Endodermal cell (in vitro differentiated cells): ENCODE results near the gene SLC35D3. TPM values are rescaled to one million over a fixed set of nuclear protein-coding genes. Genes with fewer than 3 reads are reported as not detected.

Experiments used
- DNase-seq: peaks from one replicate; pipeline ENCODE4 v3.0.0-alpha.2; 2017
- H3K27ac ChIP-seq: 2 replicates; pipeline ENCODE4 v1.5.1; 2013; ENCODE audit warnings: mild to moderate bottlenecking, low read depth, low read length, moderate library complexity
- H3K27me3 ChIP-seq: 2 replicates; pipeline ENCODE4 v1.6.1; 2013; ENCODE audit warnings: mild to moderate bottlenecking, low read length, moderate library complexity; ENCODE audit not compliant: insufficient read depth, control insufficient read depth, poor library complexity, severe bottlenecking
- H3K36me3 ChIP-seq: 2 replicates; pipeline ENCODE4 v1.7.0; 2013; ENCODE audit warnings: mild to moderate bottlenecking, low read length, moderate library complexity; ENCODE audit not compliant: control insufficient read depth, insufficient read depth
- H3K4me1 ChIP-seq: one replicate; pipeline ENCODE4 v1.7.0; 2013; ENCODE audit warnings: low read length; ENCODE audit not compliant: control insufficient read depth, insufficient read depth
- H3K4me3 ChIP-seq: 2 replicates; pipeline ENCODE4 v1.5.1; 2013; ENCODE audit warnings: mild to moderate bottlenecking, low read length, moderate library complexity
- H3K9ac ChIP-seq: 2 replicates; pipeline ENCODE4 v1.6.1; 2013; ENCODE audit warnings: mild to moderate bottlenecking, low read length, moderate library complexity; ENCODE audit not compliant: poor library complexity, severe bottlenecking; ENCODE audit errors: extremely low read depth
- H3K9me3 ChIP-seq: 2 replicates; pipeline ENCODE4 v1.6.1; 2013; ENCODE audit warnings: mild to moderate bottlenecking, low read length, moderate library complexity; ENCODE audit not compliant: control insufficient read depth
- H3K27ac Mint-ChIP-seq: 2 replicates; pipeline ENCODE4 v1.8.0; 2020; ENCODE audit warnings: mixed read lengths
- H3K27me3 Mint-ChIP-seq: 2 replicates; pipeline ENCODE4 v1.8.0; 2021; ENCODE audit warnings: mild to moderate bottlenecking, mixed read lengths; ENCODE audit not compliant: insufficient read depth
- H3K36me3 Mint-ChIP-seq: 2 replicates; pipeline ENCODE4 v1.8.0; 2020; ENCODE audit warnings: low read depth, mixed read lengths
- H3K4me1 Mint-ChIP-seq: 2 replicates; pipeline ENCODE4 v1.8.0; 2020; ENCODE audit warnings: mixed read lengths
- H3K4me3 Mint-ChIP-seq: 2 replicates; pipeline ENCODE4 v1.8.0; 2020; ENCODE audit warnings: mild to moderate bottlenecking, moderate library complexity, mixed read lengths
- H3K9me3 Mint-ChIP-seq: 2 replicates; pipeline ENCODE4 v1.8.0; 2020; ENCODE audit warnings: mild to moderate bottlenecking, mixed read lengths
- WGBS, 2 experiments: methylation state at CpG; one replicate each; pipeline versions ENCODE4 v1.1.5 to v1.1.7; 2013; ENCODE audit warnings: missing lambda C conversion rate in 2 of 2, mixed read lengths in 1 of 2; ENCODE audit not compliant: insufficient coverage in 1 of 2, insufficient read length in 1 of 2; 5-methylcytosine and 5-hydroxymethylcytosine counted together
- total RNA-seq, 2 donors: library from RNA; stranded (reverse); fragmentation: NEBNext Ultra II Directional in 1 of 2; extraction: Animal tissue kit (Norgen Biotek cat#: 25700) in 1 of 2; gene quantifications; 2 replicates in 1 of 2; 3 replicates in 1 of 2; pipeline ENCODE4 v1.2.1, GENCODE V29; 2021
- TF ChIP-seq, protein P1 (sequence below): fragments of 200-600 bp; sonication (generic); conservative IDR thresholded peaks from 2 replicates; pipeline ENCODE4 v1.5.0; 2021; ENCODE audit warnings: antibody characterized with exemption, mild to moderate bottlenecking

The SLC35D3 gene
- total RNA-seq, 2 donors from 2014 or later: 0.44 TPM; not detected in 1

DNA sequence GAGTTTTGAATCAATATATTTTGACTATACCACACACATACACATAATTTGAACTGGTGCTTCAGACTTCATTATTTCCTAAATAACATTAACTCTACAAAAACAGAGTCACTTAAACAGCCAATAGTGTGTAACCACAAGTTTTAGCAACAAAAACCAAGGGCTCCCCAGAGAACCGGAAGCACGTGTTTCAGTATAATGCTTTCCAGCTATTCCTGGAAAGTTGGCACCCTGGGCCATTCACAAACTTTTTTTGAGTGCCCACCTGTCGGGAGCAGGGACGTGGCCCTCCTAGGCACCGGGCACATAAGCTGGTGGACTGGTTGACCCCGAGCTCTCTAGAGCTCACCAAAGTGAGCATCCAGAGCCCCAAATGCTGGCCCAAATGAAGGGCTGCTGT lies 1.9 kb upstream of the SLC35D3 start:
- Histone ChIP-seq H3K27ac (no peak overlapping the region), H3K4me3 (no peak overlapping the region), H3K27me3 (peaks cover 70% of the 10 kb centered on the region), H3K9ac (no peak overlapping the region), H3K36me3 (no peaks in the 10 kb centered on the region), H3K4me1 (no peaks in the 10 kb centered on the region), H3K9me3 (no peaks in the 10 kb centered on the region)
- Mint-ChIP-seq H3K4me1 (peaks cover 4% of the 10 kb centered on the region), H3K27me3 (peaks cover 63% of the 10 kb centered on the region), H3K4me3 (peak overlapping the region; percentile 57), H3K27ac (no peak overlapping the region), H3K9me3 (no peaks in the 10 kb centered on the region), H3K36me3 (no peaks in the 10 kb centered on the region)
- no peak for DNase-seq
- WGBS, 2 experiments: 61 to 77% methylated on average over 3 to 6 of the region's 6 CpGs
- TF ChIP-seq, protein P1, sequence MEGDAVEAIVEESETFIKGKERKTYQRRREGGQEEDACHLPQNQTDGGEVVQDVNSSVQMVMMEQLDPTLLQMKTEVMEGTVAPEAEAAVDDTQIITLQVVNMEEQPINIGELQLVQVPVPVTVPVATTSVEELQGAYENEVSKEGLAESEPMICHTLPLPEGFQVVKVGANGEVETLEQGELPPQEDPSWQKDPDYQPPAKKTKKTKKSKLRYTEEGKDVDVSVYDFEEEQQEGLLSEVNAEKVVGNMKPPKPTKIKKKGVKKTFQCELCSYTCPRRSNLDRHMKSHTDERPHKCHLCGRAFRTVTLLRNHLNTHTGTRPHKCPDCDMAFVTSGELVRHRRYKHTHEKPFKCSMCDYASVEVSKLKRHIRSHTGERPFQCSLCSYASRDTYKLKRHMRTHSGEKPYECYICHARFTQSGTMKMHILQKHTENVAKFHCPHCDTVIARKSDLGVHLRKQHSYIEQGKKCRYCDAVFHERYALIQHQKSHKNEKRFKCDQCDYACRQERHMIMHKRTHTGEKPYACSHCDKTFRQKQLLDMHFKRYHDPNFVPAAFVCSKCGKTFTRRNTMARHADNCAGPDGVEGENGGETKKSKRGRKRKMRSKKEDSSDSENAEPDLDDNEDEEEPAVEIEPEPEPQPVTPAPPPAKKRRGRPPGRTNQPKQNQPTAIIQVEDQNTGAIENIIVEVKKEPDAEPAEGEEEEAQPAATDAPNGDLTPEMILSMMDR: no peak

DNA sequence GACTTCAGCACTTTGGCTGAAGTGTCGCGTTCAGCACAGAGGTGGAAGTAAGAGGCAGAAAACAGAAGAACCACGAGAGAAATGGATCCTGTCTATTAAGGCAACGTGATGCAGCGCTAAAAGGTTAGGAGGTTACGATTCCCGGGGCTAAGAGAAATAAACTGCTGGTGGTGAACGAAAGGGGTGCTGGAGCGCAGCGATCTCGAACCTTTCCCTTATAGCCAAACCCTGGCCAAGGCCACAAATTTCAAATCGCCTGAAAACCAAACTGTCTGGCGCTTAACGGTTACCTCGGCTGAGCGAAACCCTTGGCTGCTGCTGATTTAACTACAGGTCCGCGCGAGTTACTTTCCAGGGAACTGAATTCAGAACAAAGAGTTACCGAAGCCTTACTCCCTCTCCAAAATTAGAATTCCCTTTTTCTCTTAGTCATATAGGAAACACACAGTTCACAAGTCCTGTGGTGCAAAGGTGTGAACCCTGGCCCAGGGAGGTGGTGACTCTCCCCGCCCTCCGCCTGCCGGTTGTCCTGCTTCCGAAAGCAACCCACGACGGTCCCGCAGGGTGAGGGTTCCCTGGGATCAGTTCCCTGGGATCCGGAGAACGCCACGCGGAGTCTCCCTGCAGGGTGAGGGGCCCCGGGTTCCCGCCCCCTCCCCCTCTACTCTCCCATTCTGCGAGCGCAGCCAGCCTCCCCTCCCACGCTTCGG lies 1.3 kb upstream of the SLC35D3 start:
- peak; percentile 69 for DNase-seq
- WGBS, 2 experiments: 11 to 16% methylated on average over 20 to 37 of the region's 37 CpGs

DNA sequence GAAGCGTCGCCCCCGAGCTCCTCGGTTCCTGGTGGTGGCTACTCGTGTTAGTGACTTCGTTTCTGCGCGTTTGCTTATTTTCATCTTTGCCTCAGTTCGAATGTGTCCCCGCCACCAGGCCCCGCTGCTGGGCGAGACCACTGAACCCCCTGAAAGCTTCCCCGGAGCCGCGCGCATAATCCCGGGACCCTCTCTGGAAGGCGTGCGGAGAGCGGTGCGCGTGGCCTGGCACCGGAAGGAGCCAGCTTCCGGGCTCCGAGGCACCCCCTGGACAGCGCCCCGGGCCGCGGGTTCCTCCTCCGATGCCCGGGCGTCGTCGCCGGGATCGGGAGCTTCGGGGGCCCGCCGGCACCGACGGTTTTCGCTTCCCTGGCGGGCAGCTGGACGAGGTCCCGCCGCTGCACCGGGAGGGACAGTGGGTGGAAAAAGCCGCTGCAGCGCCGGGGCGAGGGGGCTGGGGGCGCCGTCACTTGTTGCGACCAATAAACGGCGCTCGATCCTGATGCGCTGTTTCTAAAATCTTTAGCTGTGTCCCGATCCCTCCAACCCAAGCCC lies 643 bp upstream of the SLC35D3 start:
- Histone ChIP-seq H3K4me3 (peak overlapping the region; percentile 79), H3K4me1 (no peaks in the 10 kb centered on the region), H3K27ac (no peak overlapping the region), H3K9me3 (no peaks in the 10 kb centered on the region), H3K36me3 (no peaks in the 10 kb centered on the region), H3K27me3 (peaks cover 70% of the 10 kb centered on the region), H3K9ac (peak overlapping the region; percentile 1)
- Mint-ChIP-seq H3K27ac (no peak overlapping the region), H3K4me1 (peaks cover 4% of the 10 kb centered on the region), H3K4me3 (peak overlapping the region; percentile 57), H3K27me3 (peaks cover 73% of the 10 kb centered on the region), H3K9me3 (no peaks in the 10 kb centered on the region), H3K36me3 (no peaks in the 10 kb centered on the region)
- TF ChIP-seq, protein P1: no peak
- DNase-seq: peak; percentile 73
- 1 to 2% methylated on average over 9 to 59 of the region's 59 CpGs for WGBS, 2 experiments

More for the DNA sequence above, 1.3 kb upstream of the SLC35D3 start:
- Histone ChIP-seq H3K9ac (peak overlapping the region; percentile 1), H3K36me3 (no peaks in the 10 kb centered on the region), H3K9me3 (no peaks in the 10 kb centered on the region), H3K27ac (no peak overlapping the region), H3K27me3 (peaks cover 70% of the 10 kb centered on the region), H3K4me3 (peak overlapping the region; percentile 79), H3K4me1 (no peaks in the 10 kb centered on the region)
- H3K4me1 Mint-ChIP-seq: peaks cover 4% of the 10 kb centered on the region
- H3K9me3 Mint-ChIP-seq: no peaks in the 10 kb centered on the region
- H3K4me3 Mint-ChIP-seq: peak overlapping the region; percentile 57
- TF ChIP-seq, protein P1: no peak
- no peak overlapping the region for H3K27ac Mint-ChIP-seq
- peaks cover 69% of the 10 kb centered on the region for H3K27me3 Mint-ChIP-seq
- no peaks in the 10 kb centered on the region for H3K36me3 Mint-ChIP-seq
